ENCODE data around the gene CALU.

GRCh38 chr7:128727239-128727638 is 11.9 kb upstream of the CALU start:
- TF ChIP-seq POLR2A (IDR thresholded peaks at IDR 0.05; ENCODE audit: low read length) = no peak
- no peak for TF ChIP-seq GATA1 (IDR thresholded peaks at IDR 0.05; ENCODE audit: low read depth, low read length)

All from erythroblast (primary cell).